Heart left ventricle (tissue), 16 donors: ENCODE measurements around the gene MAST3. TPM values are rescaled to one million over a fixed set of nuclear protein-coding genes. Genes with fewer than 3 reads are reported as not detected.

ENCODE experiments used
- ATAC-seq, 4 donors: fragments of 200-7000 bp; cut with Tn5 transposase; one replicate each; pipeline ENCODE4 v1.9.1; 2020 to 2022; ENCODE audit warnings: moderate library complexity in 4 of 4, mild to moderate bottlenecking in 3 of 4, moderate number of reproducible peaks in 1 of 4
- DNase-seq, 5 donors: peaks; one replicate each; pipeline ENCODE4 v3.0.0-alpha.2; 2020
- H3K27ac ChIP-seq, 12 donors: fragments of 200-600 bp; sonication (generic) in 4 of 12; one replicate each; pipeline versions ENCODE4 v1.5.0 to v1.8.0; 2016 to 2022; ENCODE audit warnings: mild to moderate bottlenecking in 2 of 12
- H3K27me3 ChIP-seq, 9 donors: fragments of 200-600 bp; sonication (generic) in 2 of 9; one replicate each; pipeline versions ENCODE4 v1.5.1 to v1.8.0; 2016 to 2022; ENCODE audit warnings: mild to moderate bottlenecking in 3 of 9
- H3K36me3 ChIP-seq, 9 donors: fragments of 200-600 bp; sonication (generic) in 2 of 9; one replicate each; pipeline versions ENCODE4 v1.5.0 to v1.8.0; 2018 to 2022; ENCODE audit warnings: mild to moderate bottlenecking in 2 of 9
- H3K4me1 ChIP-seq, 12 donors: fragments of 200-600 bp; sonication (generic) in 4 of 12; one replicate each; pipeline versions ENCODE4 v1.5.0 to v1.8.0; 2016 to 2022; ENCODE audit warnings: mild to moderate bottlenecking in 3 of 12
- H3K4me3 ChIP-seq, 12 donors: fragments of 200-600 bp; sonication (generic) in 4 of 12; one replicate each; pipeline versions ENCODE4 v1.5.0 to v1.8.0; 2017 to 2022; ENCODE audit warnings: mild to moderate bottlenecking in 9 of 12, moderate library complexity in 4 of 12
- H3K9me3 ChIP-seq, 12 donors: fragments of 200-600 bp; sonication (generic) in 4 of 12; one replicate each; pipeline versions ENCODE4 v1.5.0 to v1.8.0; 2016 to 2022; ENCODE audit warnings: mild to moderate bottlenecking in 1 of 12
- CTCF ChIP-seq, 12 donors: fragments of 200-600 bp; sonication (generic) in 4 of 12; IDR thresholded peaks; one replicate each; pipeline versions ENCODE4 v1.5.0 to v1.8.0; 2018 to 2022; ENCODE audit warnings: antibody characterized with exemption in 12 of 12, mild to moderate bottlenecking in 5 of 12
- POLR2A ChIP-seq, 2 donors: fragments of 450-650 bp; IDR thresholded peaks; one replicate each; pipeline ENCODE4 v1.6.1; 2017; ENCODE audit warnings: antibody characterized with exemption in 2 of 2, mild to moderate bottlenecking in 2 of 2, moderate library complexity in 2 of 2
- WGBS, 4 donors: extraction: QIAGEN DNeasy Blood & Tissue Kit in 2 of 4; methylation state at CpG; one replicate each; pipeline versions ENCODE4 v1.1.5 to v1.1.7; 2013 to 2018; 5-methylcytosine and 5-hydroxymethylcytosine counted together
- intact Hi-C, 10 donors: fragments of 100-400 bp; cut with DNase I; formaldehyde crosslinking; loops; one replicate each; pipeline versions ENCODE4 v1.11.1 to v1.14.2; 2022
- polyA plus RNA-seq, 2 donors: library from polyadenylated mRNA; stranded (reverse); fragments of 200-250 nt; gene quantifications; one replicate each; pipeline ENCODE4 v1.2.3, GENCODE V29; 2013
- total RNA-seq, 9 donors: library from RNA; depleted of rRNA in 2 of 9; stranded (reverse); fragments of >200 nt in 2 of 9; fragmentation: NEBNext Ultra II Directional in 3 of 9; extraction: Animal tissue kit (Norgen Biotek cat#: 25700) in 3 of 9; gene quantifications; one replicate each; pipeline versions ENCODE4 v1.1.0 to v1.2.4, GENCODE V29; 2016 to 2023
- donor health status: ischemic (EF 13 %, LVEDD 7.1; RV severe dilation, severe dysfunction).
- donor health status: healthy with polysubstance abuse.
- donor health status: DM: no; HTN: yes; CAD: no.
- donor health status: DM: no; HTN: no; CAD: no.
- donor health status: ischemic (EF 25% LVEDD 6.9; RV normal size, moderate dysfunction).
- donor health status: ischemic (EF 25% LVEDD 5.7; RV mildly dilated, moderate dysfunction).
- donor health status: healthy.
- donor health status: DM: yes; HTN: yes; CAD: no.
- donor health status: ischemic (EF 35%, LVEDD 5.7; RV mildly dilated, moderate dysfunction).
- donor health status: nonischemic (EF 11% LVEDD 7.7; RV severe dilation, severe dysfunction).
- donor health status: DM: yes; HTN: yes; CAD: no.
- donor health status: PGD.
- donor health status: ischemic (EF 29% LVEDD 5.4; RV normal size, mild dysfunction).
- donor health status: nonischemic (EF 23%, LVEDD 6.1; RV moderate dilation, normal function).

Gene MAST3
- total and polyA plus RNA-seq, 11 donors: 1.5 to 9.8 (median 4.7) TPM

DNA sequence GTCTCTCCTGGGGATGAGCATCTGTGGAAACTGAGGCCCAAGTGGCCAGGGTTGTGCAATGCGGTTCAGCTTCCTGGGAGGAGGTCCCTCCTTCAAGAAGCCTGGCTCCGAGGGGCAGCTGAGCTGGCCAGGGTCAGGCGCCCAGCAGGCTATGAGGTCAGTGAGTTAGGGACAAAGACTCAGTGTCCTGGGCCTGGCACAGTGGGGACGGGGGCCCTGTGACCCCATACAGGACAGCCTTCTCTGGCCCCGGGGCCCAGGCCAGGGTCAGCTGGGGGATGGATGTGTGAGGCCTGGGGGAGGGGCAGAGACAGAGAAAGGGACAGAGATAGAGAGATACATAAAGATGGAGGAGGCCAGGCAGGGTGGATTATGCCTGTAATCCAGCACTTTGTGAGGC, 7.9 kb upstream of the MAST3 start:
- Histone ChIP-seq H3K4me1 (peaks cover 0 to 48% (median 0%) of the 10 kb centered on the region in 12 donors), H3K27me3 (no peaks in the 10 kb centered on the region), H3K9me3 (no peaks in the 10 kb centered on the region), H3K36me3 (no peaks in the 10 kb centered on the region), H3K4me3 (no peak overlapping the region), H3K27ac (peak overlapping the region in 3 of 12 donors; percentile 5 to 89 (median 13))
- WGBS, 4 donors: 62 to 77% (median 70%) methylated on average over 5 of the region's 5 CpGs
- intact Hi-C loops: no loop called here
- TF ChIP-seq CTCF (IDR thresholded peaks at IDR 0.05) (no peak), POLR2A (IDR thresholded peaks at IDR 0.05) (no peak)
- DNase-seq (no peak), ATAC-seq (no peak)

- no peaks in the 10 kb centered on the region for H3K27me3 ChIP-seq
- intact Hi-C loops: no loop called here
- peak overlapping the region in 4 of 12 donors; percentile 19 to 89 (median 46) for H3K27ac ChIP-seq
- H3K9me3 ChIP-seq: no peaks in the 10 kb centered on the region
- DNase-seq: no peak
- no peaks in the 10 kb centered on the region for H3K36me3 ChIP-seq
- ATAC-seq: peak in 2 of 4 donors; percentile 35 to 39
- H3K4me3 ChIP-seq: peak overlapping the region in 1 of 12 donors; percentile 8
- H3K4me1 ChIP-seq: peaks cover 0 to 48% (median 0%) of the 10 kb centered on the region in 12 donors
- TF ChIP-seq POLR2A (IDR thresholded peaks at IDR 0.05): no peak
- TF ChIP-seq CTCF (IDR thresholded peaks at IDR 0.05): no peak
- 57 to 80% (median 66%) methylated on average over 10 to 12 of the region's 12 CpGs for WGBS, 4 donors
Measured at GRCh38 chr19:18090545-18091216, 6.9 kb upstream of the MAST3 start.

- DNase-seq (peak; percentile 50 to 76 (median 67)), ATAC-seq (peak in 3 of 4 donors; percentile 32 to 80 (median 73))
- Histone ChIP-seq H3K36me3 (no peaks in the 10 kb centered on the region), H3K27ac (peak overlapping the region in 4 of 12 donors; percentile 19 to 89 (median 46)), H3K9me3 (no peaks in the 10 kb centered on the region), H3K4me3 (peak overlapping the region in 1 of 12 donors; percentile 8), H3K4me1 (peaks cover 0 to 43% (median 0%) of the 10 kb centered on the region in 12 donors), H3K27me3 (no peaks in the 10 kb centered on the region)
- TF ChIP-seq CTCF (IDR thresholded peaks at IDR 0.05) (no peak), POLR2A (IDR thresholded peaks at IDR 0.05) (no peak)
- WGBS, 4 donors: 51 to 59% (median 53%) methylated on average over 12 of the region's 12 CpGs
- intact Hi-C loops: no loop called here
Measured at GRCh38 chr19:18091217-18091608, 6.4 kb upstream of the MAST3 start.

DNA sequence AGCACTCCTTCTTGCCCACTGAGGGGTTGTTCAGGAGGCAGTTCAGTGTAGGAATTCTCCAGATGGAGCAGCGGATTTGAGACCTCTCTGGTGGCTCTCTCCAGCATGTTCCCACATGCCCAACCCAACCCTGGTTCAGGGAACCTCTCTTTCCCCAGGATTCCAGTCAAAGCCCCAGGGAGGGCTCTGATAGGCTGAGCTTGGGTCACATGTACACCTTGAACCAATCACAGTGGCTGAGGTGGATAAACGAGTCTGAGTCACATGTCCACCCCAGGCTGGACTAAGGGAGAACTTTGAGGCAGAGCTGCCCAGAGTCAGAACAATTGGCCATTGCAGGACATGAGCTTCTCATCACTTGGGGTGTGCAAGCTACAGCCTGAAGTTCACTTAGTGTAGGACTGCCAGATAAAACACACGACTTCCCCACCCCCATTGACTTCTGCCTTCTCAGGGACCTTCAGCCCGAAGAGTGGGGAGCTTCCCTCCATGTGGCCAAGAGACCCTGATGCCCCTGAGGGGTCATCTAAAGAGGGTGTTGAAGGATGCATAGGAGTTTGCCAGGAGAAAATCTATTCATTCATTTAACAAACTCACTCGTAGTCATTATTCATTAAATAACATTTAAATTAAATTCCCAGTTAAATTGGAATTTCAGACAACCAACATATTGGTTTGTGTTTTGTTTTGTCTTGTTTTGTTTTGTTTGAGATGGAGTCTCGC, 4.0 kb upstream of the MAST3 start:
- Histone ChIP-seq H3K4me1 (peaks cover 0 to 44% (median 7%) of the 10 kb centered on the region in 12 donors), H3K27ac (no peak overlapping the region), H3K27me3 (peaks cover 0 to 19% (median 7%) of the 10 kb centered on the region in 9 donors), H3K36me3 (no peaks in the 10 kb centered on the region), H3K9me3 (no peaks in the 10 kb centered on the region), H3K4me3 (no peak overlapping the region)
- ATAC-seq: no peak
- TF ChIP-seq CTCF (IDR thresholded peaks at IDR 0.05) (no peak), POLR2A (IDR thresholded peaks at IDR 0.05) (no peak)
- no peak for DNase-seq
- WGBS, 4 donors: 62 to 75% (median 72%) methylated on average over 6 of the region's 6 CpGs
- intact Hi-C loops: no loop called here
